ENCODE results near the gene MNT.

Gene MNT

DNA sequence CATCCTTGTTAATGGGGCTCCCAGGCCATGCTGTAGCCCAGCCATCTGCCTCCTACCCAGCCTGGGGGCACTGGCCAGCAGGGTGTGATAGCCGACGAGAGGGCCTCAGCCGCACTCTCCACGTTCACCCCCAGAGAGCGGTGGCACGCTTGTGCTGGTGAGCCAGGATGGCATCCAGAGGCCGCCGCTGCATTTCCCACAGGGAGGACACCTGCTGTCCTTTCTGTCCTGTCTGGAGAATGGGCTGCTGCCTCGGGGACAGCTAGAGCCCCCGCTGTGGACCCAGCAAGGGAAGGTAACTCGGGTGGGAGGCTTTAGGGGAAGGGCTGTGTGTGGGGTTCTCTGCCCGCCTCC lies 36.1 kb downstream of the MNT start:
- no peak for DNase-seq (ENCODE audit: extremely low read depth in 1 of 2, low read depth in 1 of 2)

DNA sequence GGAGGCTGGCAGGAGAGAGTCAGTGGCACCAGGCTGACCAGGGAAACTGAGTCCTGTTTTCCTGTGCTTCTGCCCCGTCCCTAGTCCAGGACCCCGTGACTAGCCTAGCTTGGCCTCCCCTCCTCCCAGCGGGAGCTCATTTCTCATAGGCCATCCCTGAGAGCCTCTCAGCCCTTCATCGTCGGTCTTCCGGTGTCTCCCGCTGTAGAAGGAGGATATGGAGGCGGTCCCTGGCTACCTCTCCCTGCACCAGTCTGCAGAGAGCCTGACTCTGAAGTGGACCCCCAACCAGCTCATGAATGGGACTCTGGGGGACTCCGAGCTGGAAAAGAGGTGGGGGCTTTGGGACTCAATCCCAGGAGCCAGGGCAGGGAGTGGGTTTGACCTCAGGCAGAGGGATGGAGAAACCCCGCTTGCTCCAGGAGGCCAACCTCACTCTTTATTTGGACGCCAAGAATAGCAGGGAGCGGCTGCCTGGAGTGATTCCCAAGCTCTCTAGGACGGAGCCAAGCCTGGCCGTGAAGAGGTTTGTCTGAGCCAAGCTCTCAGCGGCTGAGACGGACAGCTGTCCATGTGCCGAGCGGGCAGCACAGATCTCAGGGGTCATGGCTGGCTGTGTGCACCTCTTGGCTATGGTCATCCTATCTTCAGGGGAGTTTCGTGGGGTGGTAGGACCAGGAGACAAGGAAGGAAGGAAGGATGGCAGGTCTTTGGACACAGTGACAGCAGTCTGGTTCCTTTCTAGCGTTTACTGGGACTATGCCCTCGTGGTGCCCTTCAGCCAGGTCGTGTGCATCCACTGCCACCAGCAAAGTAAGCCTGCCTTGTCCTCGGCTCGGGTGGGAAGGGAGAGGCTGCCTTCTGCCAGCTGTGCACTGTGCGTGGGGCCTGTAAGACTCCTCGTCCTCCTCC lies 36.8 kb downstream of the MNT start:
- no peak for DNase-seq (ENCODE audit: extremely low read depth in 1 of 2, low read depth in 1 of 2)

DNA sequence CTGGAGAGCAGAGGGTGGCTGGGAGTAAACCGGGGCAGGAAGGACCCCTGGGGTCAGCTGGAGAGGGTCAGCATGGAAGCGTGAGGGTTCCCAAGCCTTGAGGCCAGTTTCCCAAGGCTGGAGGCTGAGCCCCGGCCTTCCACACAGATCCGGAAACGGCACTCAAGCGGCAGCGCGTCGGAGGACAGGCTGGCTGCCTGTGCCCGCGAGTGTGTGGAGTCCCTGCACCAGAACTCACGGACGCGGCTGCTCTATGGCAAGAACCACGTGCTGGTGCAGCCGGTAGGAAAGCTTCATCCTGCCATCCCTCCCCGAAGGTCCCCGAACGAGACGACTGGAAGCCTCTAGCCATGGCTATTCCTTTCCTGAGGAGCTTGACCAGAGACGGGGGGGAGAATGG lies 37.5 kb downstream of the MNT start:
- DNase-seq (ENCODE audit: extremely low read depth in 1 of 2, low read depth in 1 of 2) = no peak

DNA sequence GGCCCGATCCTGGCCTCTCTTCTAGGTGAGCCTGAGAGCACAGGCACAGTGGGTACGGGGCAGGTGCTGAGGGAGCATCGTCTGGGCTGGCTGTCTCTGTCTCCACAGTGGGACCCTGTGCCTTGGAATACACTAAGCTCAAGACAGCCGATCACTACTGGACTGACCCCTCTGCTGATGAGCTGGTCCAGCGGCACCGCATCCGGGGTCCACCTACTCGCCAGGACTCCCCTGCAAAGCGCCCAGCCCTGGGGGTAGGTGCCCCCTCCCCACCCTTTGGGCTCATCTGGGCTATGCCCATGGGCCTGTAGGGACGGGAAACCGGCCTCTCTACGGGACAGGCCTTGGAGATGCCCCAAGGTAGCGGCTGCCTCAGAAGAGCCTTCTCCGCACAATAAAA lies 38.0 kb downstream of the MNT start:
- no peak for DNase-seq (ENCODE audit: extremely low read depth in 1 of 2, low read depth in 1 of 2)

DNA sequence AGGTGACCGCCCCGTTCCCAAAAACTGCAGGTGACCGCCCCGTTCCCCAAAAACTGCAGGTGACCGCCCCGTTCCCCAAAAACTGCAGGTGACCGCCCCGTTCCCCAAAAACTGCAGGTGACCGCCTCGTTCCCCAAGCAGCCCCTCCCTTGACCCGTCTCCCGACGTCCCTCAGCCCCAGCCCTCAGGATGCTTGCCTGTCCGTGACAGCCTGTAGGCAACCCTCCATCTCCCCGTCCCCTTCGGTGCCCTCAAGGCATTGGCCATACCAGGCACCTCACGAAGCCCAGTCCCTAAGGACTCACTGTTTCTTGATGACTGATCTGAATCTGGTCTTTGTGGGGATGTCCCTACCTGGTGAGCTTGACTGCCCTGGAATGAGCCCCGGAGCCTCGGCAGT lies 38.4 kb downstream of the MNT start:
- no peak for DNase-seq (ENCODE audit: extremely low read depth in 1 of 2, low read depth in 1 of 2)

DNA sequence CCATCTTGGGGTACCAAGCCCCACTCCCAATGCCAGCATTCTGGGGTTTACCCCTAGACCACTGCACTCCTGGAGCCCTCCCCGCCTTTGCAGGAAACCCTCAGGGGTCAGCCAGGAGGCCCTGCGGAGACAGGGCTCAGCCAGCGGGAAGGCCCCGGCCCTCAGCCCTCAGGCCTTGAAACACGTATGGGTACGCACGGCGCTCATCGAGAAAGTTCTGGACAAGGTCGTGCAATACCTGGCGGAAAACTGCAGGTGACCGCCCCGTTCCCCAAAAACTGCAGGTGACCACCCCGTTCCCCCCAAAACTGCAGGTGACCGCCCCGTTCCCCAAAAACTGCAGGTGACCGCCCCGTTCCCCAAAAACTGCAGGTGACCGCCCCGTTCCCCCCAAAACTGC lies 38.8 kb downstream of the MNT start:
- DNase-seq (ENCODE audit: extremely low read depth in 1 of 2, low read depth in 1 of 2) = no peak

DNA sequence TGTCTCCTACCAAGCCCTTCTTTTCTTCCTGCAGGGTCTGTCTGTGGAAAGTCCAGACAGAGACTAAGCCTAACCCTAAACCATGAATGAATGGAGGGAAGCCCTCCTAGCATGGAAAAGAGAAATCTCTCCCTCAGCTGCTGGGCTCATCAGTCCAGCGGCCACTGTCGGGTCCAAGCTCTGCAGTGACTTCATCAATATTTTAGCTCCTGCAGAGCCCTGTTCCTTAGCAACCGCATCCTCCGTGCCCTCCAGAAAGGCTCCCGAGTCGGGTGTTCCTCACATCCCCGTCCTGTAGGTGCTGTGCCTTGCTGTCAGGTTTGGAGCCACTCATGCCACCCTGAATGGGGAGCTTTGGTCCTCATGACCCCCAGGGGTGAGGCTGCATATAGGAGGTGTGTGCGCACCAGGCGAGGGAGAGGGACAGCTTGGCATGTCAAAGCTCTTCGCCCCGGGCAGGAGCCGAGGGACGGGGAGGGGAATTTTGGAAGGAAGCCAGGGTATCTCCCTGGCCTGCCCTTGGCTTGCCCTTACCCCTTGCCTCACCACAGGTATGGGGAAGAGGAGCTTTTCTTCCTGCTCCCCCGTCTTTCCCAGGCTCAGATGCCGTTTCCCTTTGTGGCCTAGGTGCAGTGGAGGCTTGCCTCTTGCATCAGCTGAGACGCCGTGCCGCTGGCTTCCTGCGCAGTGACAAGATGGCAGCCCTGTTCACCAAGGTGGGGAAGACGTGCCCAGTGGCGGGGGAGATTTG lies 39.7 kb downstream of the MNT start:
- no peak for DNase-seq (ENCODE audit: extremely low read depth in 1 of 2, low read depth in 1 of 2)

GRCh38 chr17:2357931-2358434 lies 42.9 kb downstream of the MNT start:
- DNase-seq (ENCODE audit: extremely low read depth in 1 of 2, low read depth in 1 of 2) = no peak

GRCh38 chr17:2357237-2357636 lies 43.6 kb downstream of the MNT start:
- DNase-seq (ENCODE audit: extremely low read depth in 1 of 2, low read depth in 1 of 2) = no peak

GRCh38 chr17:2354311-2354710 lies 46.5 kb downstream of the MNT start:
- DNase-seq (ENCODE audit: extremely low read depth in 1 of 2, low read depth in 1 of 2) = no peak

GRCh38 chr17:2351269-2351668 lies 49.6 kb downstream of the MNT start:
- no peak for DNase-seq (ENCODE audit: extremely low read depth in 1 of 2, low read depth in 1 of 2)

DNA sequence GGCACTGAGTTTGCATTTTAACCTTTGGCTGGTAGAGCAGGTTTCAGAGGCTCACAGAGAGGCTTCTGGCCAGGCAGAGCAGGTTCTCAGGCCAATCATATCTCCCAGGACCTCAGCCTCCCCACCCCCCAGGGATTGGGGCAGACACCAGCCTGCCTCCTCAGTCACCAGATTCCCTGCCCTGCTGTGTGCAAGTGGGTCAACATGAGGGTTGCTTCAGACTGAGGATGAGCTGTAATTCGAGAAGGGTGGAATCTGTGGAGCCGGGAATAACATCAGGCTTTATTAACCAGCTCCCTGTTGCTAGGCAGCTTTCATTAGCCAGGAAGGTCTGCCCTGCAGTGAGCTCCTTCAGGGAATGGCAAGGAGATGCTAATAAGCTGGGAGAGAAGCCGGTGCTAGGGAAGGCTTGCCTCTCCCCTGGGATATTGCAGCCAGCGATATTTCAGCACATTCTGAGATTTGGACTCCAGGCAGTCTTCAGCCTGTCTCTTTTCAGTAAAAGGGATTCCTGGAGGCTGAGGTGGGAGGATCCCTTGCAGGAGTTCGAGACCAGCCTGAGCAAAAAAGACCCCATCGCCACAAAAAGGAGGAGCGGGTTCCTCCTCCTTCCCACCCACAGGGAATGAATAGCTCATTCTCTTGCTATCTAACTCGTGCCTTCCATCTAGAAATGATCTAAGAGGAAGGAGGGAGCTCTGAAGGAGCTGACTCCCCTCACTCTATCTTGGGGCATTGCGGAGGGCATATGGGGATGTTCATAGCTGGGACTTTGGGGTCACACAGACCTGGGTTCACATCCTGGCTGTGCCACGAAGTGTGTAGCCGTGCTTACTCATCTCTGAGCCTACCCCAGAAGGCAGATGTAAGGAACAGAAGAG lies 52.8 kb downstream of the MNT start:
- no peak for DNase-seq (ENCODE audit: extremely low read depth in 1 of 2, low read depth in 1 of 2)

- DNase-seq (ENCODE audit: extremely low read depth in 1 of 2, low read depth in 1 of 2) = no peak
Measured at GRCh38 chr17:2346475-2346874, 54.4 kb downstream of the MNT start.

GRCh38 chr17:2344528-2344927 lies 56.3 kb downstream of the MNT start:
- DNase-seq (ENCODE audit: extremely low read depth in 1 of 2, low read depth in 1 of 2) = no peak

DNA sequence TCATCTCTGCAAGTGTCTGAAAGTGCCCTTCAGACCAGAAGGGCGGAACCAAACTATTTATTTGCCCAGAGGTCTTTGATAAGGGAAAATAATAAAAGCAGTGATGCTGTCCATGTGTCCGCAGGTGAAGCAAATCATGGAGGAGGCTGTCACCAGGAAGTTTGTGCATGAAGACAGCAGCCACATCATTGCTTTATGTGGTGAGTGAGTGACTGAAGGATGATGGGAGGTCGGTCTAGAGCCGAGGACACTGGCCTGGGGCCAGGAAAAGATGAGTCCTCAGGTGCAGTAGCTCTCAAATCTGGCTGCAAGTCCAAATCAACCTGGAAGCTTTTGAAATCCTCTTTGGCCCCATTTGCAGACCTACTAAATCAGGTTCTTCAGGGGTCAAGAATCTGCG lies 57.4 kb downstream of the MNT start:
- DNase-seq (ENCODE audit: extremely low read depth in 1 of 2, low read depth in 1 of 2) = peak; percentile 26 to 45

DNA sequence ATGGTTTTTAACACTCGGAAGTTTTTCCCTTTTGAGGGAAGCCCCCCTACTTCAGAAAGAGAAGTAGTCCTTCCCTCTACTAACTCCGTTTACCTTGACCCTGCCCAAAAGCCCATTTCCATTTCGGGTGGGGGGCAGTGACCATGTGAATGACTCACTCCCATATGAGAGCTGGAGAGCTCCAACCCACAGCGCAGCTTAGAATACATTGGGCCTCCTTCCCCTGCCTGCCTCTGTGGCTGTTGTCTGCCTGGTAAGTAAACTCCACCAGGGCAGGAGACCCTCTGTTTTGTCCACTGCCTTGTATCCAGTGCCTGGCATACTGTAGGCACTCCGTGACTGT lies 62.6 kb downstream of the MNT start:
- DNase-seq (ENCODE audit: extremely low read depth in 1 of 2, low read depth in 1 of 2) = no peak

- DNase-seq (ENCODE audit: extremely low read depth in 1 of 2, low read depth in 1 of 2) = peak; percentile 21 to 30
Measured at GRCh38 chr17:2337544-2338314, 63.1 kb downstream of the MNT start.

GRCh38 chr17:2336852-2337543 lies 63.9 kb downstream of the MNT start, which contains the start of gene SGSM2:
Gene SGSM2, plus strand, starts transcription at chr17:2337501. Its CDS starts 188 bp downstream, at chr17:2337689.
- peak; percentile 33 to 60 for DNase-seq (ENCODE audit: extremely low read depth in 1 of 2, low read depth in 1 of 2)

- peak; percentile 80 to 83 for DNase-seq (ENCODE audit: extremely low read depth in 1 of 2, low read depth in 1 of 2)
Measured at GRCh38 chr17:2336215-2336851, 64.5 kb downstream of the MNT start, which contains the start of gene TSR1. Gene TSR1, minus strand, starts transcription at chr17:2336457. Its CDS starts 30 bp downstream, at chr17:2336427.
